ENCODE results near the gene ZBTB4.

ZBTB4 gene

DNA sequence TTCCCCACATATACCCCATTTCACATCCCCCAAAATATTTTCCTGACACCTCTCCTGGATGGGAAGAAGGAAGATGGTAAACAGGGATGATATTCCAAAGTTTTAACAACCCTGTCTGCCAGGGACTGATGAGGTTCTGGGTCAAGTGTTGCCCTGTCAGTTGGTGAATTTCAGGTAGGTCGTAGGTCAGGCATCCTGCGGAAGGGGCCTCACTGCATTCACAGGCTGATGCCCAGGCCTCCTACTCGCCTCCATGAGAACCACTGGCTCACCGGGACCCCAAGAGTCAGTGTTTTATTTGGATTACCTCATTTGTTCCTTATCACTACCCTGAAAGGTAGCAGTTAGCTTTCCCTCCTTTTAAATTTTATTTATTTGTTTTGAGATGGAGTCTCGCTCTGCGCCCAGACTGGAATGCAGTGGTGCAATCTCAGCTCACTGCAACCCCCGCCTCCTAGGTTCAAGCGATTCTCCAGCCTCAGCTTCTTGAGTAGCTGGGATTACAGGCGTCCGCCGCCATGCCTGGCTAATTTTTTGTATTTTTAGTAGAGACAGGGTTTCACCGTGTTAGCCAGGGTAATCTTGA, 10.5 kb downstream of the ZBTB4 start:
- DNase-seq (ENCODE audit: low read depth), result no peak

DNA sequence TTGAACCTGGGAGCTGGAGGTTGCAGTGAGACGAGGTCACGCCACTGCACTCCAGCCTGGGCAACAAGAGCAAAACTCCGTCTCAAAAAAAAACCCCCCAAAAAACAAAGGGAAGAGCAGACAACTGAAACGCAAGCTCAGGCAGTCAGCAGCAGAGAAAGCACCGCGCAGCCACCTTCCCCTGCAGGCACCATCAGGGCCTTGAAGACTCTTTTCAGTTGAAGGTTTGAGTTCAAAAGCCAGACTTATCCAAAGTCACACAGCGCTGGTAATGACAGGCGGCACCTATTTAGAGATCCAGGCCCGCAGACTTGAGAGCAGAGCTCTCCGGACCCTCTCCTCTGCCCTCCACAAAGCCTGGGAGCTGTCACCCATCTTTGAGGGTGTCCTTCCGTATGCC, 11.1 kb downstream of the ZBTB4 start:
- no peak for DNase-seq (ENCODE audit: low read depth)

DNA sequence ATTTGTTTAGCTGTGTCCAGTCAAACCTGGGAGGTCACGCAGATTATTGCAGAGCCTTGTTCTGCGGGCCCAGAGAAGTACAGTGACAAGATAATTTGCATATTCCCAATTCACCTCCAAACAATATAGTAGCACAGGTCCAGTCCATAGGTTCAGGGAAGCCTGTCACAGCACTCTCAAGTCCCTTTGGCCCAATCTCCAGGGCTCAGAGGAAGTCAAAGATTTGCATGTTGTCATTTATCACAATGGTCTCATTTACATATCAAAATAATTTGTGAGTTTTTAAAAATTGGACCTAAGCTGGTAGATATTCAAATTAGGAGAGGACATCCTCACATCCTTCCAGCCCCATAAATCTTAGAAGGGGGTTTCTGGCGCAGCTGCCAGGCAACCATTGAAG, 11.9 kb downstream of the ZBTB4 start:
- DNase-seq (ENCODE audit: low read depth), result no peak

DNA sequence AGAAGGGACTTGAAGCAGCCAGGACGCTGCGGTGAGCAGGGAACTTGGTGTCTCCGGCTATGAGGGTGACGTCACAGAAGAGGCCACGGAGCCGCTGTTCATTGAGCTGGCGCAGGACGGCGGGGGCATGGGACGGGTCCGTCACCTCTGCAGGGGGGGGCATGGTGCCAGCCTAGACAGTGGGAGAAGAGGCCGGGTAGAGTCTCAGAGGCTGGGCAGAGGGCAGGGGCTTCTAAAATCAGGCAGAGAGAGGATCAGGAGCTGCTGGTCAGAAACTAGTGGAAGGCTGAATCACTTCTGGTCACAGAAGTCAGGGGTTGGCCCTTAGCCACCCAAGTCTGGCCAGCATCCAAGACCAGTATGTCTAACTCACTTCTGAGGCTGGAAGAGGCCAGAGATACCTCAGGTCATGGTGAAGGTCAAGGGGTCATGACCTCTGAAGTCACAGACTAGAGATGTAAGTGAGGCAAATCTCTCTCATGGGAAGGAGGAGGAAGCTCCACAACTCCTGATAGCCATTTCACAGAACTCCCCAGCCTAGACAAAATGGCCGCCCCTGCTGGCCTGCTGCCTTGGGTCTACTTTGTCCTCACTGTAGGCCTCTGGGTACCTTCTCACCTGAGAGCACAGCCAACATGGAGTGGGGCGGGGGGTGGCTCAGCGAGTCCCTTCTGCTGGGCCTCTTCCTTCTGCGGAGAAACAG, 12.6 kb downstream of the ZBTB4 start:
- no peak for DNase-seq (ENCODE audit: low read depth)

DNA sequence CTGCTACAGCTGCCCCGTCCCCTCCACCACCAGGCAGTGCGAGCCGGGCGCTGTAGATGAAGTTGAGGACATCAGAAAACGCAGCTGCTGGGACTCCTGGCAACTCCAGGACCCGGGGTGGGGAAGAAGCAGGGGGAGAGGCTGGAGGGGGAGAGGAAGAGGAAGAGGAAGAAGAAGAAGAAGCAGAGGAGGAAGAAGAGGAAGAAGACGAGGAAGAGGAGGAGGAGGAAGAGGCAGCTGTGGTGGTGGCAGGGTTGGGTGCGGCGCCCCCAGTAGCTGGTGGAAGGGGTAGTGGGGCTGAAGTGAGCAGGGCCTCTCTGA, 13.2 kb downstream of the ZBTB4 start:
- DNase-seq (ENCODE audit: low read depth), result no peak

DNA sequence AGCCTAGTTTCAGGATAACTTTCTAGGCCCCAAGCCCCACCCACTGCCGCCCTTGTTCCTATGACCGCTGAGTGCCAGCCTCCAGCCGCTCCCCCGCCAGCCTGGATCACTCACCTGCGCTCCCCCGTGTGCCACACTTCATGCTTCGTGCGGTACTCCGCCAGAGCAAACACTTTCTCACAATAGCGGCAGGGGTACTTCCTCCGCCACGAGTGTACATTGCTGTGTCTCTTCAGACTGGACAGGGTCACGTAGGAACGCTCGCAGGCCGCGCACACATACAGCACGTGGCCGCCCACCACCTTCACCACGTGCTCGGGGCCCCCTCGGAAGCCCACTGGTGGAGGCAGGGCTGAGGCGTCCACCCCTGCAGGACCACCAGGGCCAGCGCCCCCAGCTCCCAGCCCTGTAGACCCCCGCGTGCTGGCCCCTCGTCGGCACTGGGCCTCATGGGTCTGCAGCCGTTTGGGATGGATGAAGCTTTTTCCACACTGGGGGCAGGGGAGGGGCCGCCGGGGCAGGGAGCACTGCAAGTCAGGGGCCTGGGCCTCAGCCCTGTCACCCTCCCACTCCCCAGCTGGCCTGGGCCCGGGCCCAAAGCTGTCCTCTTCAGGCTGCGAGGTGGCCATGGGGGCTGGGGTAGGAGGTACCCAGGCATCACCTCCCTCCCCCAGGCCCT, 13.7 kb downstream of the ZBTB4 start:
- DNase-seq (ENCODE audit: low read depth), result no peak

DNA sequence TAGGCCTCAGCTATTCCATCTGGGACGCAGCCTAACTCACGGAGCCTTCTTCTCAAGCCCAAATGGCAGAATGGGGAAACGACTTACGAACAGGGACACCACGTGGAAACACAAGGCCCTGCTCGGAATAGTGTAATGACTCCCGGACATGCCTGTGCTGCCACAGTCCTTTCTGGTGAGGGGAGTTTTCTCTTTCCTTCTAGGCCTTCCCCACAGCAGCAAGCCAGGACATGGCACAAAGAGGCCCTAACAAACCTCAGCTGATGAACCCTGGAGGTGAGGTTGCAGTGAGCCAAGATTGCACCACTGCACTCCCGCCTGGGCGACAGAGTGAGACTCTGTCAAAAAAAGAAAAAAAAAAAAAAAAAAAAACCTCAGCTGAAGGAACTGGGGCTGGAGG, 15.3 kb downstream of the ZBTB4 start:
- no peak for DNase-seq (ENCODE audit: low read depth)

DNA sequence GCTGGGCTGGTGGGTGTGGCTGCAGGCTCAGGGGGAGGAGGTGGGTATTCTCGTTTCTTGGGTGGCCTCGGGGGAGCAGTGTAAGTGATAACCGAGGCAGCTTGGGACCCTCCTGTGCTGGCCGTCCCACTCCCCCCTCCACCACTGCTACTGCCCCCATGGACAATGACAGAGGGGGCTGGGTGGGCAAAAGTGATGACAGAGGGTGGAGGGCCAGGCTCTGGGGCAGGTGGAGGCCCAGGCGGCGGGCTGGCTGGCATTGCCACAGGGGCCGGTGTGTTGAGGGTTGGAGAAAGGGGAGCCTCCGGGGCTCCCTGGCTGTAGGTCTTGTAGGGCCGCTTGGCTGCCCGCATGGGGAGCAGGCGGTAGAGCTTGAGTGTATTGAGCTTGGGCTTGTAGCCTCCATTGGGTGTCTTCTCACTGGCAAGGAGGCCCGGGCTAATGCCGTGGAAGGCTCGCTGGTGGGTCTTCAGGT, 16.0 kb downstream of the ZBTB4 start:
- DNase-seq (ENCODE audit: low read depth), result no peak

DNA sequence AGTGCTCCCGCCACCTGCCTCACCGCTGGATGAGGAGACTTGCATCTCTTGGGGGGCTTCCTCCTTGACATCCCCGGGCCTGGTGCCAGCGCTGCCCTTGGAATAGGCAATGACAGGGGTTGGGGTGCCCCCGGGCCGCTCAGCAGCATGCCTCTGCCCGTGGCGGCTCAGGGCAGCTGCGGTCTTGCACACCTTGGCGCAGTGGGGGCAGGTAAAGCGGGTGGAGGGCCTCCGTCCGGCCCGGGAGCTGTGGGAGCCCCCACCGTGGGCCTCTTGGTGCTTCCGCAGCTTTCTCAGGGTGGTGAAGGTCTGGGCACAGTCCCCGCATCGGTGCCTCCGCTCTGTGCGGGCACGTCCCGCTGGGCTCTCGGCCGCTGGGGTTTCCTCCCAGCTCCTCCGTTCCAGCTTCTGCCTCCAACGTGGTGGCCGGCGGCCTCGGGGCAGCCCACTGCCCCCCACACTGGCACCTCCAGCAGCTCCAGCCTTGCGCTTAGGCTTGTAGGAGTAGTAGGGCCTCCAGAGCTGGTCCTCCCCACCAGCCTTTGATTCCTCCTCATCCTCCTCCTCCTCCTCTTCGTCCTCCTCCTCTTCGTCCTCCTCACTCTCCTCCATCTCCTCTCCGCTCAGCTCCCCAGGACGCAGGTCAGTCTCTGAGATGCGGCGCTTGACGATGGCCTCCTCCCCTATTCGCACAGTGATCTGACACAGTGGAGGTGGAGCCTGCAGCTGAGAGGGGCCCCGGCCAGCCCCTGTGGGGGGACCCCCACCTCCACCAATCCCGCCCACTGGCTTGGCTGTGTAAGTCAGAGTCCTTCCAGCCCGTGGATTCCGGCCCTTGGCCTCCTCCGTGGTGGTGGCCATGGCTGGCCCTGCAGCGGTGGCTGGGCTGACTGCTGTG, 16.7 kb downstream of the ZBTB4 start:
- no peak for DNase-seq (ENCODE audit: low read depth)

DNA sequence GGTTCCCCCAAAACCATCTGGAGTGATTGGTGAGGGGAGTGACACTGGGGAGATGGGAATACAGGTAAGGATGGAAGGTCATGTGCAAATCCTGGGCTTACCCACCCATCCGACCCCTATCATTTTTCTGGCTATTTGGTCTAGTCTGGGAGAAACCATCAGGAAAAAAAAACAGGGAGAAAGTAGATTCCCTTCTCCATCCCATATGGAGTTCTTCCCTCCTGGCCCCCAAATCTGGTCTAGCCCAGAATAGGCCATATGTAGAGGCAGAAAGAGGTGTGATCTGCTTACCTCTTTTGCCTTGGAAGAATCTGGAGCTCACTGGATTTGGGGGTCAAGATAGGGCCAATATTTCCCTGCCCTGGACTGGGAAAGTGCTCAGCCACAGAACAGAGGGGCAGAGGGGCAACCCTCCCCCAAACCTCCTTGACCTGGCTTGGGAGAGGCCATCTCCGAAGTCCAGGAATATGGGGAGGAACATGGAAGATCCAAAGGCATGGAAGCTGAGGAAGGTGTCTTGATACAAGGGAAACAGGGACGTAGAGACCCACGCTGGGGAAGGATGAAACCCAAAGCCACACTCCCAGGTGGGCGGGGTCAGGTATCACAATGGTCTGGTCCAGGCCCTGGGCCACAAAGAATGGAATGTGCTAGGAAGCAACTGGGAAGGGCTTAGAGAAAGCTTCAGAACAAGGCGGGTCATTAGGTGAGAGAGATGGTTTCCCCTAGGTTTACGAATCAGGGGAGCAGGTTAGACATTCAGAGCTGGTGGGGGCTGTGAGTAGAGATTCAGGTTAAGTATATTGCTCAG, 18.4 kb downstream of the ZBTB4 start:
- no peak for DNase-seq (ENCODE audit: low read depth)

DNA sequence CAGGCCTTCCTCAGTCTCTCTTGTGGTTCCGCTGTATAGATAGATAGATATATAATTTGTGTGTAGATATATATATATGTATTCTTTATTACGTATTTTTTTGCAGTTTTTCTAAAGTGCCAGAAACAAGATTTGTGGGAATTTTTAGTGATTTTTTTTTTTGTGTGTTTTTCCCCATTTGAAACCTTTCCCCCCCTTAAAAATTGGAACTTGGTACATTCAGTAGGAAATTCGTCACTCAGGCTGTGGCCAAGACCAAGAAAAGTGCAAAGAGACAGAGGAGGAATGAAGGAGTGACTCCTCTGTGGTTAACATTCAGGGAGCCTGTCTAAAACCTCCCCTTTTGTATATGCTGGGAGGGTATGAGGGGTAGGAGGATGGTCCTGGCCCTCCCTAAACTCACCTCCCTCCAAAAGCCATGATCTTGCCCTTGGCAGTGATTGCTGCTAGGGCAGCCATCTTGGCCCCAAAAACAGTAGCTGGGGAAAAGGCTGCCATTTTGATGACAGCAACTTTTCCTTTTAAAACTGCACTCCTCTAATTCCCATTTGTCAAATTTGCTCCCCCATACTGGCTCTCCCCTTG, 19.4 kb downstream of the ZBTB4 start:
- no peak for DNase-seq (ENCODE audit: low read depth)

DNA sequence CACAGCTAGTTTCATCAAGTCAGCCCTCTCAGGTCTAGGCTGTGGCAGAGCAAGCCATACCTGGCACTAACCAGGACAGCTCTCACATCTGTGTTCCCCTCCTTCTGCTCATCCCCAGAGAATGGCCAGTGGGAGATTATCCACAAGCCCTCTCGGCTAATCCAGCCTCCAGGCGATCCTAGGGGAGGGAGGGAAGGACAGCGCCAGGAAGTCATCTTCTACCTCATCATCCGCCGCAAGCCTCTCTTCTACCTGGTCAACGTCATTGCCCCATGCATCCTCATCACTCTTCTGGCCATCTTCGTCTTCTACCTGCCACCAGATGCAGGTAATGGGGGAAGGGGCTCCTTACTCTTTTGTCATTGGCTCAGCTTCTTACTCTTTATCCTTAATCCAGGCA, 31.0 kb downstream of the ZBTB4 start:
- DNase-seq (ENCODE audit: low read depth), result no peak

DNA sequence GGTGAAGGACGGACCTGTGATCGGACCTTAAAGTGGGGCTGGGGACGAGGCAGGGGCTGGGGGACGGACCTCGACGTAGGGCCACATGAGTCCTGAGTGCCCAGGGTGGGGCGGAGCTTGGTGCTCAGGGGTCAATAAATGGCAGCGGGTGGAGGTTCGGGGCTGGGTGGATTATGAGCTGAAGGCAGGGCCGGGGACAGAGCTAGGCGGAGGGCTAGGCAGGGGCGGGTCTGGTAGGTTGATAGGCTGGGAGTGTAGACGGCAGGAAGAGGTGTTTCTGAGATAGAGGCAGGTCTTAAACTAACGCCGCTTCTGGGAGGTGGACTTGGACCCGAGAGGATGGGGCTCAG, 33.8 kb downstream of the ZBTB4 start:
- DNase-seq (ENCODE audit: low read depth), result no peak

DNA sequence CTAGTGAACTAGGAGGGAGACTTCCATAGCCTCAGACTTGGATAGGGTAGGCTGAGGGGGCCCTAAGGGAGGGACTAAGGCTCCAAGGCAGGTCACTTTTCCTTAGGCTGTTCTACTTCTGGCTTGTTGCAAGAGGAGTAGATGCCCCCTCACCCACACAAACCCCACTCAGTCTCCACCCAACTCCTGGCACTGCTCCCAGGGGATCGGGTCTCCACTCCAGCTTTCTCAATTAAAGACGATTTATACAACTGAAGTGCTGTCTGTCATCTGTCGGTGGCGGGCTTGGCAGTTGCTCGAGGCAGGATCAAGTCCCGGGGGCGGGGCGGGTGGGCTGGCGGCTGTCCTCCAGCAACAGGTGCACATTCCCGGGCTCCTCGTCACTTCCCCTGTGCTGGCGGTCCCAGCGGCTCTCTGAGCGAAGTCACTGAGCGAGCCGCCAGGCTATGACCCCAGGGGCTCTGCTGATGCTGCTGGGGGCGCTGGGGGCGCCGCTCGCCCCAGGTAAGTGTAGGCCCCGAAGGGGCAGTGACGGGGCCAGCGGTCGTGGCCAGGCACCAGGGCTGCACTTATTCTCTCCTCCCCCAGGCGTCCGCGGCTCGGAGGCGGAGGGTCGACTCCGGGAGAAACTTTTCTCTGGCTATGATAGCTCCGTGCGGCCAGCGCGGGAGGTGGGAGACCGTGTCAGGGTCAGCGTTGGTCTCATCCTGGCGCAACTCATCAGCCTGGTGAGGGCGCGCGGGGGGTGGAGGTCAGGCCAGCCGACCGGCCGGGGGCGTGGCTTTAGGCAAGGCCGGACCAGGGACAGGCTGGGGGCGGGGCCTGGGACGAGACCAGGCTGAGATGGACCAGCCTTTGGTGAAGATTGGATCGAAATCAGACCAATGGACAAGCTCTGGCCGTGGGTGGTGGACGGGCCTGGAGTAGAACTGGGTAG, 34.5 kb downstream of the ZBTB4 start, which contains the start of gene CHRNB1:
TSS of gene CHRNB1 (plus strand) at position 380 of the 937 bp plus-strand sequence. CDS start at position 447, 67 bp downstream.
- DNase-seq (ENCODE audit: low read depth), result no peak

DNA sequence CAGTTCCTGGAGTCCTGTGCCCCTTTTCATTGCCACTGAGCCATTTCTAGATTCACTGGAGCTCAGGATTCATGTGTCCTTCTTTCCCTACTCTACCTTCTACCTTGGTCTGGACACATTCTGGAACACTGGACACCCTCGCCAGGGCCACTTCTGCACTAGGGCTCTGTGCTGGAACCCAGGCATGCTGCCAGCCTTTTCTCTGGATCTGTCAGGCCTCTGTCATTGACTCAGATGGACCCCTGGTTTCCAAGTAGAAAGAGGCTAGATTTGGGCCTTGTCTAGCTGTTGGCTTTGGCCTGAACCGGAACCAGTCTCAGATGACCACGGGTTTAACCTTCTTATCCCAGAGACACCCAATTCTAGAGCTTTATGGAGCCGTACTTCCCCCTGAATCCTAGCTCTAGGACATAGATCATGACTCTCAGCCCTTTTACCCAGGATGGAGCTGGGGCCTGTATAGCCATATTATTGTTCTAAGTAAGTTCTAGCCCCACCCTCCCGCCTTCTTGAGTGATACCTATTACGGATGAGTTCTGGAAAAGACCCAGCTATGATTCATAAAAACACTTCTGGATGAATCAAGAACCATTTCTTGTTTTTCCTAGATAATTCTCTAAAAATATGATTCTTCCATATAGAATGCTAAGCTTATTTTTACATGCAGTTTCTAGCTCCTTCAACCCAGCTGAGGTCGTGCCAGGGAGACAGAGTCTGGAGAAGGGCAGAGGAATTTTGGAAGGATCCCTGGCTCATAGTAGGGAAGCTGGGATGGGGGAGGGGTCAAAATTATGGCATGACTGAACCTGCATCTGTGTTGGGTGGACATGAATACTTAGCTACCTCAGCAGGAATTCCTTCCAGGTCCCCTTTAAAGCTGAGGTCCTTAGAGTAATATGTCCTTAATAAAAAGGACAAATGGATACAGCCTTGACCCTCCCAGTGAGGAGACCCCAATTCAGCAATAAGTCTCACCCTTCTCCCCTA, 35.6 kb downstream of the ZBTB4 start:
- DNase-seq (ENCODE audit: low read depth), result no peak

DNA sequence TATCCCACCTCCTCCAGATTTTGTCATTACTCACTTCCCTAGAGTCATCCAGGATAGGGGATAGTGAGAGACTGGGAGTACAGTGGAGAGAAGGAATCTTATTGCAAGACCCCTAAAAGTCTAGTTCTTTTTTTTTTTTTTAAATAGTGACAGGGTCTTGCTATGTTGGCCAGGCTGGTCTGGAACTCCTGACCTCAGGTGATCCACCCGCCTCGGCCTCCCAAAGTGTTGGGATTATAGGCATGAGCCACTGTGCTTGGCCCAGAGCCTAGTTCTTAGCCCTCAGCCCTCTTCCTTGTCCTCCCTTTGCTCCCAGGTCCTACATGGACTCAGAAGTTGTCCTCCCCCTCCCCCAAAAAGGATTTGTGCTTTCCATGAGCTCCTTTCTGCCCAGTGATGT, 37.3 kb downstream of the ZBTB4 start:
- no peak for DNase-seq (ENCODE audit: low read depth)

DNA sequence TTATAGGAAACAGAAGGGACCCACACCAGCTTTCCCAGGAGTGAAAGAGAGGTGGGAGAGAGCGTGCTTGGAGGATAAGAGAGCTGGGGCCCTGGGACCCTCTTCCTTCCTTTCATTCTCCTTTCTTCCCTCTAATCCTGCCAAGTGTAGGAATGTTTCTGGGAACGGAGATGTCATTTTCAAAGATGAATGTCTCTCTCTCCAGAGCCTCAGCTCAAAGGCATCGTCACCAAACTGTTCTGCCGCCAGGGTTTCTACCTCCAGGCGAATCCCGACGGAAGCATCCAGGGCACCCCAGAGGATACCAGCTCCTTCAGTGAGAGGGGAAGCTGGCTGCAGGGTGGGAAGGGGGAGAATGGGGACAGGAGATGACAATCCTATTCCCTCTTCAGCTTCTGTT, 38.2 kb downstream of the ZBTB4 start:
- no peak for DNase-seq (ENCODE audit: low read depth)

DNA sequence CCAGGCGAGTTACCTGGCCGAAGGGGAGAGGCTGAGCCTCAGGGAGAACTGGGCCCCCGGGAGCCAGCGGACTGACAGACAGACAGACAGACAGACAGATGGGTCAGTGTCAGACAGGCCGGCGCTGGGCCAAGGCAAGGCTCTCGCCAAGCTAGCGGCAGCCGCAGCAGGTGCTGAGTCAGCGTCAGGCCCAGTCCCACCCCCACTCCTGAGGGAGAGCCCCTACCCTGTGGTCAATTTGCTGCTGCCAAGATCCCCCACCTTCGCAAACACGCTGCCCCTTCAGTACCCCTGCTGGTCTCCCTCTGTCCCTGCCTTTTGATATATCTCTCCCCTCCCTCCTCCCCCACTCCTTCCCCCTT, 38.6 kb downstream of the ZBTB4 start:
- no peak for DNase-seq (ENCODE audit: low read depth)

All from activated T-helper 1 cell treated with Interleukin-2 at 50 U/mL for 16 hours (primary cell).